ENCODE results near the gene RBM20. TPM values are rescaled to one million over a fixed set of nuclear protein-coding genes. Genes with fewer than 3 reads are reported as not detected.
A peak's percentile ranks its signal among the peaks of the same experiment; 100 is the strongest.

The RBM20 gene
- total and polyA plus RNA-seq, 5 donors, result 34.3 to 92.0 (median 66.6) TPM

- Histone ChIP-seq H3K27ac (ENCODE audit: low read length) (no peak overlapping the region), H3K4me1 (ENCODE audit: control insufficient read depth, insufficient read depth, low read length) (no peaks in the 10 kb centered on the region), H3K4me3 (ENCODE audit: low read length) (no peak overlapping the region), H3K27me3 (ENCODE audit: control insufficient read depth, insufficient read depth) (no peaks in the 10 kb centered on the region), H3K9me3 (ENCODE audit: control insufficient read depth, low read length) (no peaks in the 10 kb centered on the region)
- intact Hi-C loops (cut with DNase I), result no loop called here
- ATAC-seq (no peak), DNase-seq (no peak)
- WGBS, result 75% methylated on average over 2 of the region's 2 CpGs
Measured at GRCh38 chr10:110848106-110848505, 204.0 kb downstream of the RBM20 start.

- H3K27ac ChIP-seq (ENCODE audit: low read length), result no peak overlapping the region
Measured at GRCh38 chr10:110850099-110850498, 206.0 kb downstream of the RBM20 start.

GRCh38 chr10:110851020-110851612, 207.0 kb downstream of the RBM20 start:
- no peaks in the 10 kb centered on the region for H3K27me3 ChIP-seq (ENCODE audit: control insufficient read depth, insufficient read depth)
- H3K9me3 ChIP-seq (ENCODE audit: control insufficient read depth, low read length), result no peaks in the 10 kb centered on the region
- no peak for DNase-seq
- H3K27ac ChIP-seq (ENCODE audit: low read length), result no peak overlapping the region
- no peak for ATAC-seq
- intact Hi-C loops (cut with DNase I), result no loop called here
- H3K4me1 ChIP-seq (ENCODE audit: control insufficient read depth, insufficient read depth, low read length), result no peaks in the 10 kb centered on the region
- H3K4me3 ChIP-seq (ENCODE audit: low read length), result no peak overlapping the region
- 74% methylated on average over 8 of the region's 8 CpGs for WGBS

More at GRCh38 chr10:110850099-110850498, 206.0 kb downstream of the RBM20 start:
- no peaks in the 10 kb centered on the region for H3K9me3 ChIP-seq (ENCODE audit: control insufficient read depth, low read length)
- ATAC-seq, result no peak
- DNase-seq, result no peak
- no peaks in the 10 kb centered on the region for H3K27me3 ChIP-seq (ENCODE audit: control insufficient read depth, insufficient read depth)
- H3K4me1 ChIP-seq (ENCODE audit: control insufficient read depth, insufficient read depth, low read length), result no peaks in the 10 kb centered on the region
- intact Hi-C loops (cut with DNase I), result no loop called here
- 96% methylated on average over 3 of the region's 3 CpGs for WGBS
- H3K4me3 ChIP-seq (ENCODE audit: low read length), result no peak overlapping the region

GRCh38 chr10:110852255-110852896, 208.2 kb downstream of the RBM20 start:
- Histone ChIP-seq H3K27me3 (ENCODE audit: control insufficient read depth, insufficient read depth) (no peaks in the 10 kb centered on the region), H3K27ac (ENCODE audit: low read length) (no peak overlapping the region), H3K4me1 (ENCODE audit: control insufficient read depth, insufficient read depth, low read length) (peaks cover 2% of the 10 kb centered on the region), H3K4me3 (ENCODE audit: low read length) (no peak overlapping the region), H3K9me3 (ENCODE audit: control insufficient read depth, low read length) (no peaks in the 10 kb centered on the region)
- intact Hi-C loops (cut with DNase I), result no loop called here
- ATAC-seq (peak; percentile 18 to 39), DNase-seq (no peak)
- WGBS, result 70% methylated on average over 7 of the region's 7 CpGs

- intact Hi-C loops (cut with DNase I), result no loop called here
- no peak overlapping the region for H3K27ac ChIP-seq (ENCODE audit: low read length)
- WGBS, result 85% methylated on average over 4 of the region's 4 CpGs
- ATAC-seq, result no peak
- no peak overlapping the region for H3K4me3 ChIP-seq (ENCODE audit: low read length)
- DNase-seq, result no peak
- H3K27me3 ChIP-seq (ENCODE audit: control insufficient read depth, insufficient read depth), result no peaks in the 10 kb centered on the region
- no peaks in the 10 kb centered on the region for H3K9me3 ChIP-seq (ENCODE audit: control insufficient read depth, low read length)
- H3K4me1 ChIP-seq (ENCODE audit: control insufficient read depth, insufficient read depth, low read length), result peaks cover 8% of the 10 kb centered on the region
Measured at GRCh38 chr10:110852947-110853346, 208.8 kb downstream of the RBM20 start.

- Histone ChIP-seq H3K4me3 (ENCODE audit: low read length) (no peak overlapping the region), H3K27ac (ENCODE audit: low read length) (no peak overlapping the region), H3K4me1 (ENCODE audit: control insufficient read depth, insufficient read depth, low read length) (peaks cover 11% of the 10 kb centered on the region), H3K27me3 (ENCODE audit: control insufficient read depth, insufficient read depth) (no peaks in the 10 kb centered on the region), H3K9me3 (ENCODE audit: control insufficient read depth, low read length) (no peaks in the 10 kb centered on the region)
- DNase-seq (no peak), ATAC-seq (no peak)
- intact Hi-C loops (cut with DNase I), result no loop called here
Measured at GRCh38 chr10:110853921-110854605, 209.9 kb downstream of the RBM20 start.

GRCh38 chr10:110857265-110858171, 213.4 kb downstream of the RBM20 start:
- Histone ChIP-seq H3K9me3 (ENCODE audit: control insufficient read depth, low read length) (no peaks in the 10 kb centered on the region), H3K4me3 (ENCODE audit: low read length) (no peak overlapping the region), H3K27me3 (ENCODE audit: control insufficient read depth, insufficient read depth) (no peaks in the 10 kb centered on the region), H3K27ac (ENCODE audit: low read length) (peak overlapping the region; percentile 23), H3K4me1 (ENCODE audit: control insufficient read depth, insufficient read depth, low read length) (peaks cover 21% of the 10 kb centered on the region)
- intact Hi-C loops (cut with DNase I), result no loop called here
- DNase-seq, result no peak
- 28% methylated on average over 12 of the region's 12 CpGs for WGBS
- ATAC-seq, result peak; percentile 48 to 60

GRCh38 chr10:110858297-110858934, 214.3 kb downstream of the RBM20 start:
- peak; percentile 36 to 40 for ATAC-seq
- Histone ChIP-seq H3K27me3 (ENCODE audit: control insufficient read depth, insufficient read depth) (no peaks in the 10 kb centered on the region), H3K4me3 (ENCODE audit: low read length) (no peak overlapping the region), H3K4me1 (ENCODE audit: control insufficient read depth, insufficient read depth, low read length) (peaks cover 21% of the 10 kb centered on the region), H3K27ac (ENCODE audit: low read length) (no peak overlapping the region), H3K9me3 (ENCODE audit: control insufficient read depth, low read length) (no peaks in the 10 kb centered on the region)
- intact Hi-C loops (cut with DNase I), result no loop called here
- 23% methylated on average over 1 of the region's 1 CpG for WGBS
- DNase-seq, result no peak

- H3K4me1 ChIP-seq (ENCODE audit: control insufficient read depth, insufficient read depth, low read length), result peaks cover 24% of the 10 kb centered on the region
- H3K9me3 ChIP-seq (ENCODE audit: control insufficient read depth, low read length), result no peaks in the 10 kb centered on the region
- DNase-seq, result peak in 1 of 3 donors; percentile 66
- 67% methylated on average over 6 of the region's 6 CpGs for WGBS
- ATAC-seq, result peak; percentile 10 to 35
- H3K27ac ChIP-seq (ENCODE audit: low read length), result peak overlapping the region; percentile 84
- H3K4me3 ChIP-seq (ENCODE audit: low read length), result no peak overlapping the region
- H3K27me3 ChIP-seq (ENCODE audit: control insufficient read depth, insufficient read depth), result no peaks in the 10 kb centered on the region
- intact Hi-C loops (cut with DNase I), result no loop called here
Measured at GRCh38 chr10:110859206-110859972, 215.3 kb downstream of the RBM20 start.

GRCh38 chr10:110859973-110860376, 215.8 kb downstream of the RBM20 start:
- no peak overlapping the region for H3K4me3 ChIP-seq (ENCODE audit: low read length)
- no peak for DNase-seq
- peak; percentile 56 to 65 for ATAC-seq
- H3K9me3 ChIP-seq (ENCODE audit: control insufficient read depth, low read length), result no peaks in the 10 kb centered on the region
- H3K27ac ChIP-seq (ENCODE audit: low read length), result peak overlapping the region; percentile 84
- H3K27me3 ChIP-seq (ENCODE audit: control insufficient read depth, insufficient read depth), result no peaks in the 10 kb centered on the region
- WGBS, result 23% methylated on average over 1 of the region's 1 CpG
- intact Hi-C loops (cut with DNase I), result no loop called here
- H3K4me1 ChIP-seq (ENCODE audit: control insufficient read depth, insufficient read depth, low read length), result peaks cover 26% of the 10 kb centered on the region

All from right cardiac atrium (tissue), 5 donors.